HCT116 (cell line): Measurements from ENCODE around the gene MED13L. TPM values are rescaled to one million over a fixed set of nuclear protein-coding genes. Genes with fewer than 3 reads are reported as not detected.

Source experiments
- ATAC-seq: fragments of 200-7000 bp; cut with Tn5 transposase; 2 replicates; pipeline ENCODE4 v1.9.1; 2020; ENCODE audit warnings: mild to moderate bottlenecking, moderate library complexity
- BruUV-seq: library from RNA; stranded (reverse); fragments of 400-500 nt; replicated peaks from 2 replicates; lab custom pipeline; 2021; lab: Mats Ljungman, UMichigan
- CTCF ChIA-PET: fragments of 300-600 bp; sonication (Branson Sonifier 250); formaldehyde crosslinking; loops from one replicate; lab custom pipeline; 2021; ENCODE audit warnings: antibody characterized with exemption; lab: Charles Lee
- POLR2A ChIA-PET: fragments of 300-600, 350-600 bp; sonication (Branson Sonifier 250); formaldehyde crosslinking; loops from one replicate; lab custom pipeline; 2021; ENCODE audit warnings: antibody characterized with exemption; lab: Charles Lee
- RAD21 ChIA-PET, 2 experiments: fragments of 300-600 bp; sonication (Branson Sonifier 250); formaldehyde crosslinking; loops; one replicate each; lab custom pipeline; 2023; ENCODE audit warnings: low total read pairs in 2 of 2; ENCODE audit not compliant: uncharacterized antibody in 2 of 2, unreplicated experiment in 2 of 2, low non-redundant PET in 1 of 2; lab: Charles Lee
- DNase-seq: peaks from one replicate; pipeline ENCODE4 v3.0.0-alpha.2; 2010; ENCODE audit warnings: low read depth, low spot score
- H2AFZ ChIP-seq: fragments of 200-600 bp; shearing (Covaris generic), sonication (generic); 2 replicates; pipeline ENCODE4 v1.6.1; 2017; ENCODE audit warnings: low read depth, mixed run types, mixed read lengths, antibody characterized with exemption, low read length; ENCODE audit not compliant: poor library complexity, severe bottlenecking
- H3K27ac ChIP-seq: 2 replicates; pipeline ENCODE4 v1.5.1; 2012; ENCODE audit warnings: low read depth, low read length
- H3K27me3 ChIP-seq: fragments of 200-600 bp; sonication (generic); 2 replicates; pipeline ENCODE4 v1.6.1; 2016; ENCODE audit warnings: mixed run types, low read length, mixed read lengths; ENCODE audit not compliant: insufficient read depth
- H3K36me3 ChIP-seq, 2 experiments: fragments of 200-500 bp in 1 of 2; fragments of 200-600 bp in 1 of 2; sonication (Bioruptor generic) in 1 of 2; sonication (generic) in 1 of 2; 2 replicates each; pipeline versions ENCODE4 v1.5.1 to v1.6.1; 2014 to 2016; ENCODE audit warnings: low read length in 2 of 2, inconsistent platforms in 1 of 2, mixed read lengths in 1 of 2, mixed run types in 1 of 2; ENCODE audit not compliant: insufficient read depth in 2 of 2, control insufficient read depth in 1 of 2
- H3K4me1 ChIP-seq, 2 experiments: fragments of 200-600 bp in 1 of 2; sonication (generic) in 1 of 2; 2 replicates each; pipeline versions ENCODE4 v1.5.1 to v1.6.1; 2012 to 2017; ENCODE audit warnings: low read length in 2 of 2, inconsistent platforms in 1 of 2, mild to moderate bottlenecking in 1 of 2, mixed read lengths in 1 of 2, mixed run types in 1 of 2, moderate library complexity in 1 of 2; ENCODE audit not compliant: insufficient read depth in 2 of 2, control insufficient read depth in 1 of 2
- H3K4me2 ChIP-seq: fragments of 200-600 bp; sonication (generic); 2 replicates; pipeline ENCODE4 v1.6.1; 2017; ENCODE audit warnings: mixed run types, low read length, mixed read lengths
- H3K4me3 ChIP-seq, 2 experiments: fragments of 200-600 bp in 1 of 2; sonication (generic) in 1 of 2; replicated peaks in 1 of 2; 2 replicates each; pipeline ENCODE4 v1.5.1; 2011 to 2016; ENCODE audit warnings: low read length in 2 of 2, control low read depth in 1 of 2, low read depth in 1 of 2, mild to moderate bottlenecking in 1 of 2, mixed read lengths in 1 of 2, mixed run types in 1 of 2
- H3K79me2 ChIP-seq: fragments of 200-600 bp; sonication (generic); 2 replicates; pipeline ENCODE4 v1.6.1; 2017; ENCODE audit warnings: mild to moderate bottlenecking, mixed run types, low read length, moderate library complexity, mixed read lengths; ENCODE audit not compliant: insufficient read depth
- H3K9ac ChIP-seq: fragments of 200-600 bp; sonication (generic); 2 replicates; pipeline ENCODE4 v1.6.1; 2016; ENCODE audit warnings: low read length, mixed read lengths
- H3K9me2 ChIP-seq: fragments of 200-600 bp; sonication (generic), shearing (Covaris generic); 2 replicates; pipeline ENCODE4 v1.6.1; 2017; ENCODE audit warnings: mixed run types, mild to moderate bottlenecking, moderate library complexity; ENCODE audit not compliant: insufficient read depth
- H3K9me3 ChIP-seq, 2 experiments: fragments of 200-500 bp in 1 of 2; fragments of 200-600 bp in 1 of 2; sonication (Bioruptor generic) in 1 of 2; sonication (generic) in 1 of 2; 2 replicates each; pipeline ENCODE4 v1.6.1; 2014 to 2017; ENCODE audit warnings: low read length in 2 of 2, mixed read lengths in 2 of 2, inconsistent platforms in 1 of 2, low read depth in 1 of 2, mild to moderate bottlenecking in 1 of 2, mixed run types in 1 of 2, moderate library complexity in 1 of 2; ENCODE audit not compliant: control insufficient read depth in 1 of 2, insufficient read depth in 1 of 2
- H4K20me1 ChIP-seq: fragments of 200-600 bp; sonication (generic), shearing (Covaris generic); 2 replicates; pipeline ENCODE4 v1.6.1; 2017; ENCODE audit warnings: mixed run types, mild to moderate bottlenecking, moderate library complexity; ENCODE audit not compliant: insufficient read depth
- CBX3 ChIP-seq: IDR thresholded peaks from 2 replicates; pipeline ENCODE4 v1.6.1; 2012; ENCODE audit warnings: low read depth
- CEBPB ChIP-seq: IDR thresholded peaks from 2 replicates; pipeline ENCODE4 v1.6.1; 2012; ENCODE audit warnings: low read depth
- EGR1 ChIP-seq: IDR thresholded peaks from 2 replicates; pipeline ENCODE4 v1.6.1; 2012; ENCODE audit warnings: low read depth
- ELF1 ChIP-seq: IDR thresholded peaks from 2 replicates; pipeline ENCODE4 v1.6.1; 2012; ENCODE audit warnings: low read depth, borderline replicate concordance
- EZH2phosphoT487 ChIP-seq: fragments of 200-600 bp; IDR thresholded peaks from 2 replicates; pipeline ENCODE4 v1.6.1; 2018; ENCODE audit warnings: antibody characterized with exemption, borderline replicate concordance
- FOSL1 ChIP-seq: IDR thresholded peaks from 2 replicates; pipeline ENCODE4 v1.6.1; 2012; ENCODE audit warnings: low read depth
- JUND ChIP-seq: IDR thresholded peaks from 2 replicates; pipeline ENCODE4 v1.6.1; 2012
- POLR2AphosphoS5 ChIP-seq: IDR thresholded peaks from 2 replicates; pipeline ENCODE4 v1.6.1; 2011; ENCODE audit warnings: mild to moderate bottlenecking, low read depth, low read length, moderate library complexity
- SIN3A ChIP-seq: IDR thresholded peaks from 2 replicates; pipeline ENCODE4 v1.6.1; 2012; ENCODE audit warnings: low read depth
- SP1 ChIP-seq: IDR thresholded peaks from 2 replicates; pipeline ENCODE4 v1.6.1; 2012; ENCODE audit warnings: low read depth
- SRF ChIP-seq: IDR thresholded peaks from 2 replicates; pipeline ENCODE4 v1.6.1; 2012; ENCODE audit warnings: low read depth
- TCF7L2 ChIP-seq: IDR thresholded peaks from 2 replicates; pipeline ENCODE4 v1.7.0; 2011; ENCODE audit warnings: borderline replicate concordance, inconsistent platforms; ENCODE audit not compliant: insufficient read depth, insufficient read length; ENCODE audit errors: extremely low read depth
- YY1 ChIP-seq: IDR thresholded peaks from 2 replicates; pipeline ENCODE4 v1.6.1; 2011; ENCODE audit warnings: low read length, low read depth, moderate library complexity, mild to moderate bottlenecking; ENCODE audit not compliant: insufficient replicate concordance; ENCODE audit errors: extremely low read depth
- ZFX ChIP-seq: fragments of 450-650 bp; IDR thresholded peaks from 2 replicates; pipeline ENCODE4 v1.6.1; 2017
- ZNF274 ChIP-seq: fragments of 200-500 bp; sonication (Bioruptor generic); IDR thresholded peaks from 2 replicates; pipeline ENCODE4 v1.6.1; 2014; ENCODE audit warnings: mild to moderate bottlenecking, low read depth, low read length, inconsistent platforms
- intact Hi-C: fragments of 100-400 bp; cut with micrococcal nuclease; formaldehyde crosslinking; loops from 2 replicates; pipeline ENCODE4 v1.10.0; 2022
- total RNA-seq: library from RNA; stranded (reverse); gene quantifications from one replicate; pipeline ENCODE4 v1.2.1, GENCODE V29; 2021; ENCODE audit not compliant: unreplicated experiment
- TF ChIP-seq, protein P1 (sequence below): IDR thresholded peaks from 2 replicates; pipeline ENCODE4 v1.6.1; 2011; ENCODE audit warnings: mild to moderate bottlenecking, low read length, moderate library complexity; ENCODE audit not compliant: insufficient replicate concordance; ENCODE audit errors: extremely low read depth
- TF ChIP-seq, protein P2 (sequence below): IDR thresholded peaks from 2 replicates; pipeline ENCODE4 v1.6.1; 2012
- TF ChIP-seq, protein P3 (sequence below): IDR thresholded peaks from 2 replicates; pipeline ENCODE4 v1.6.1; 2012

MED13L gene
- total RNA-seq, 1 experiment from 2014 or later, result 176 TPM

DNA sequence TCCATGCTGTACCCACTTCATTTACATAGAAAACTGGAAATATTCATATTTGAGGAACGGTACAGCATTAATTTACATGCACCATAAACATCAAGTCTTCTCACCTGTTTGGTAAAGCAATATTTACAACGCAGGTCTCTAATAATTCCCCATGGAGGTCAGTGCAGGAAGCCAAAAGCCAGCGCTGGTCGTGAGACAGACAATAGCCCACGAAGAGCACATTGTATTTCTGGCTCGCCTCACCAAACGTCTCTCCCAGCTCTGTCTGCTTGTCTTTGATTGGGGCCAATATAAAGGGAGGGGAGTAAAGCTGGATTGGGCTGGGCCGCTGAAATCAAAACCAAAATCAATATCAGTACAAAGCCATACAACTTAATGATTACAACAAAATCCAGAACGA lies 302.1 kb downstream of the MED13L start:
- Histone ChIP-seq H3K27me3 (no peaks in the 10 kb centered on the region), H3K9me2 (no peaks in the 10 kb centered on the region), H2AFZ (no peak overlapping the region), H3K79me2 (peaks cover 36% of the 10 kb centered on the region), H3K4me3 (no peak overlapping the region), H3K9ac (no peak overlapping the region), H3K9me3 (no peaks in the 10 kb centered on the region), H3K27ac (no peak overlapping the region), H4K20me1 (0 out of 2 replicates have a peak, but pooled peaks cover 3% of the 10 kb centered on the region), H3K4me2 (no peak overlapping the region), H3K36me3 (peaks cover 25 to 38% of the 10 kb centered on the region in 2 experiments), H3K4me1 (no peaks in the 10 kb centered on the region)
- DNase-seq, result no peak
- ATAC-seq, result no peak
- BruUV-seq, result no TSS peak
- ChIA-PET POLR2A (no interaction called here), RAD21 (no interaction called here), CTCF (interaction anchor here (2.0 kb wide), 1 partner anchor 8 kb away, joined by 5 read pairs; no protein-coding TSS in a partner anchor)
- intact Hi-C loops, result no loop called here
- TF ChIP-seq, protein P1, sequence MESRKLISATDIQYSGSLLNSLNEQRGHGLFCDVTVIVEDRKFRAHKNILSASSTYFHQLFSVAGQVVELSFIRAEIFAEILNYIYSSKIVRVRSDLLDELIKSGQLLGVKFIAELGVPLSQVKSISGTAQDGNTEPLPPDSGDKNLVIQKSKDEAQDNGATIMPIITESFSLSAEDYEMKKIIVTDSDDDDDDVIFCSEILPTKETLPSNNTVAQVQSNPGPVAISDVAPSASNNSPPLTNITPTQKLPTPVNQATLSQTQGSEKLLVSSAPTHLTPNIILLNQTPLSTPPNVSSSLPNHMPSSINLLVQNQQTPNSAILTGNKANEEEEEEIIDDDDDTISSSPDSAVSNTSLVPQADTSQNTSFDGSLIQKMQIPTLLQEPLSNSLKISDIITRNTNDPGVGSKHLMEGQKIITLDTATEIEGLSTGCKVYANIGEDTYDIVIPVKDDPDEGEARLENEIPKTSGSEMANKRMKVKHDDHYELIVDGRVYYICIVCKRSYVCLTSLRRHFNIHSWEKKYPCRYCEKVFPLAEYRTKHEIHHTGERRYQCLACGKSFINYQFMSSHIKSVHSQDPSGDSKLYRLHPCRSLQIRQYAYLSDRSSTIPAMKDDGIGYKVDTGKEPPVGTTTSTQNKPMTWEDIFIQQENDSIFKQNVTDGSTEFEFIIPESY, result no peak
- TF ChIP-seq JUND, result no peak
- TF ChIP-seq, protein P2, sequence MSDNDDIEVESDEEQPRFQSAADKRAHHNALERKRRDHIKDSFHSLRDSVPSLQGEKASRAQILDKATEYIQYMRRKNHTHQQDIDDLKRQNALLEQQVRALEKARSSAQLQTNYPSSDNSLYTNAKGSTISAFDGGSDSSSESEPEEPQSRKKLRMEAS, result no peak
- no peak for TF ChIP-seq ZNF274
- no peak for TF ChIP-seq CEBPB
- no peak for TF ChIP-seq SP1
- no peak for TF ChIP-seq CBX3
- no peak for TF ChIP-seq YY1
- no peak for TF ChIP-seq EZH2phosphoT487
- TF ChIP-seq, protein P3, sequence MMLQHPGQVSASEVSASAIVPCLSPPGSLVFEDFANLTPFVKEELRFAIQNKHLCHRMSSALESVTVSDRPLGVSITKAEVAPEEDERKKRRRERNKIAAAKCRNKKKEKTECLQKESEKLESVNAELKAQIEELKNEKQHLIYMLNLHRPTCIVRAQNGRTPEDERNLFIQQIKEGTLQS, result no peak
- no peak for TF ChIP-seq POLR2AphosphoS5
- no peak for TF ChIP-seq FOSL1
- no peak for TF ChIP-seq ELF1
- no peak for TF ChIP-seq SIN3A
- no peak for TF ChIP-seq EGR1
- TF ChIP-seq ZFX, result no peak
- no peak for TF ChIP-seq SRF
- no peak for TF ChIP-seq TCF7L2
